Activated CD8-positive, alpha-beta memory T cell treated with anti-CD3 and anti-CD28 coated beads for 1 hour (primary cell): Measurements from ENCODE around the gene ASIC1.
A peak's percentile ranks its signal among the peaks of the same experiment; 100 is the strongest.

Experiments
- DNase-seq, 2 donors: peaks; one replicate each; pipeline ENCODE4 v3.0.0-alpha.2; 2020; ENCODE audit warnings: low read depth in 1 of 2; ENCODE audit errors: extremely low read depth in 1 of 2

ASIC1 gene

DNA sequence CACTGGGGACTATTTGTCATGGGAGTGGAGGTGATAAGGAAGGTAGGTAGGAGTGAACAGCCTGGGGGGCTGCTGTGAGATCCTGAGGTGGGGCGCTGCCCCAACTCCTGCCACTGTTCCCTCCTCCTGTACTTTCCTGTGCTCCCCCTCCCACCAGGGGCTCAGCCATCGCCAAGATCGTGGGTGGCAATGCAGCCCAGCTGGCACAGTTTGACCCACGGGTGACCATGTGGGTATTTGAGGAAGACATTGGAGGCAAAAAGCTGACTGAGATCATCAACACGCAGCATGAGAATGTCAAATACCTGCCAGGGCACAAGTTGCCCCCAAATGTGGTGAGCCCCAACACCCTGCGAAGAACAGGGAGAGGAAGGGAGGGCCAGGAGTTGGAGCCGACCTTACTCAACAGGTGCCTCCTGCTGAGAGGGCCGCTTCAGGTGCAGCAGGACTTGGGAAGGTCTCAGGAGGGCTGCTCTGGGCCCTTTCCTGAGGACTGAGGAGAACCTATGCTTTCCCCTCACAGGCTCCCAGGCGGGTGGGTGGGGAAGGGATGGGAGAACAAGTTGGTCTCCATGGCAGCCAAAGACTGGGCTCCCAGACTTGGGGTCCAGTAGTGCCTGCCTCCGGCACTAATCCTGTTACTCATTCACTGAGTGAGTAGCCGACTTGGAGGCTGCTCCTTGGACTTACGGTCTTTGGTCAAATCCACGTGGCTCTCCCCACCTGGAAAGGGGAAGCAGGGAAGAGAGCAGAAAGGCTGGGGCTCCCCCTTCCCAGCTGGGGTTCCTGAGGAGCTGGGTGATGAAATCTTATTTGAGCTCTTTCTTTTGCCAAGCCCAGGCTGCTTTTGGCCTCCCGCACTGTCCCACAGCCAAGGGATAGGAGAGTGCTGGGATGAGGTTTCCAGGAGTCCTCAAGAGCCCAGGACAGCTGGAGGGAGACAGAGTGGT lies 47.3 kb downstream of the ASIC1 start:
- DNase-seq = no peak

DNA sequence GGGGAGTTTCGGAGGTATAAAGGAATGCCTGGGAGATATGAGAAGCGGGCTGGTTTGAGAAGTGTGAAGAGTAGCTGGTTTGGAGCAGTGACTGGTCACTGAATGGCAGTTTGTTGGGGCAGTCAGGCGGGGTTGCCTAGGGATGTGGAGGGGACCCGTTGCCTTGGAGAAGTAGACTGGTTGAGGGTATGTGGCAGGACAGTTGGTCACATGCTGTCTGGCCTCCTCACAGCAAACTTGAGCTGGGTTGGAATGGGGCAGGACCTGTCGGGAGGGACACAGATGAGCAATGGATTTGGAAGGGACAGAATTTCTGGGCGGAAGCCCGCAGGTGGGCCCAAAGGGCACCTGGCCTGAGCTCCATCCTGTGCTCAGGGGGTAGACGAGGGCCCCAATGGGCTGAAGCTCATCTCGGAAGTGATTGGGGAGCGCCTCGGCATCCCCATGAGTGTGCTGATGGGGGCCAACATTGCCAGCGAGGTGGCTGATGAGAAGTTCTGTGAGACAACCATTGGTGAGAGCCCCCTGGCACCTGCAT lies 48.6 kb downstream of the ASIC1 start:
- DNase-seq = no peak

DNA sequence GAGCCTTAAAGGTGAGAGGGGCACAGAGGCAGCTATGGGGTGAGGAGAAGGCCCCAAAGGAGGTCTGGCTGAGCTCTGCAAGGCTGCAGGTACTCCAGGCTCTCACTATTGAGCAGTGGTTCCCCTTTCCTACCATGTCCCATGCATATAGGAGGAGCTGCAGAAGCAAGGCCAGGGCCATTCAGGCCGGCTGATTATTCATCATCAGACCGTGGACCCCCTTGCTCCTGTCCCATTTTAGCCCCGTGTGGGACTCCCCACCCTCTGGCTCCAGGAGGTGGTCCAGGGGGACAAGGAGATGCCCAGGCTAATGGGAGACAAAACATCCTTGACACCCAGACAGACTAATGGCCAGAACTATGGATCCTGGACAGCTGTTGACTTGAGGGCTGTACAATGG lies 49.5 kb downstream of the ASIC1 start:
- no peak for DNase-seq

DNA sequence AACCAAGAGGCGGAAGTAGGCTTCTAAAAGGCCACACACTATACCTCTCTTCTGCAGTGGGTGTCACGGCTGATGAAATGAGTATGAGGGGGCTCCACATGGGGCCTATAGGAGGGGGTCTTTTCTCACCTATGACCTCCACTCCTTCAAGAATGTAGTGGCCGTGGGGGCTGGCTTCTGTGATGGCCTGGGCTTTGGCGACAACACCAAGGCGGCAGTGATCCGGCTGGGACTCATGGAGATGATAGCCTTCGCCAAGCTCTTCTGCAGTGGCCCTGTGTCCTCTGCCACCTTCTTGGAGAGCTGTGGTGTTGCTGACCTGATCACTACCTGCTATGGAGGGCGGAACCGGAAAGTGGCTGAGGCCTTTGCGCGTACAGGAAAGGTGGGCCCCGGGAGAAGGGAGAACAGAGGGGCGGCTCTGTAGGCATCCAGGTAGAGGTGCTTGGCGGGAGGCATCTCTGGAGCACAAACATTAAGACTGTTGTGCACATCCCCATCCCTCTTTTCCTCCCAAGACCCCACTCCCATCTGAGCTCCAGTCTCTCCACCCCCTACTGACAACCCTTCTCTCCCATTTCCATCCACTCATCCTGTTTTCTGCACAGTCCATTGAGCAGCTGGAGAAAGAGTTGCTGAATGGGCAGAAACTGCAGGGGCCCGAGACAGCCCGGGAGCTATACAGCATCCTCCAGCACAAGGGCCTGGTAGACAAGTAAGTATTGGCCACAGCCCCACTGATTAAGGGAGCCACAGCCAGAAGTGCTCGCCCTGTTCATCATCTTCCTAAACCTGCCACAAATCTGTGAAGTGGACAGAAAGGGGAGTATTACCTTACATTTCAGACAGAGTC lies 50.2 kb downstream of the ASIC1 start:
- no peak for DNase-seq

DNA sequence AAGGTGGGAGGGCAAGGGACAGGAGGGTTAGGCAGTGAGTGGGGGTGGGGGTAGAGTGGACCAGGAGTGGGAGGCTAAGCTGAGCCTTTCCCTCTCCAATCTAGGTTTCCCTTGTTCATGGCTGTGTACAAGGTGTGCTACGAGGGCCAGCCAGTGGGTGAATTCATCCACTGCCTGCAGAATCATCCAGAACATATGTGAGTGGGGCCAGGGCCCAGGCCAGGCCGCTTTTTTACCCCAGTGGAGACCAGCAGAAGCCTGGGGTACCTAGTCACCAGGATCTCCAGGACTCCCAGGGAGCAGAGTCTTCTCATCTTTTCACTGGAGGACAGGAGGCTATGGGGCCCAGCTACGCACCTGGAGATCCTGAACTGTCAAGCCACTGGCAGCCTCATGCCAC lies 51.9 kb downstream of the ASIC1 start:
- no peak for DNase-seq

DNA sequence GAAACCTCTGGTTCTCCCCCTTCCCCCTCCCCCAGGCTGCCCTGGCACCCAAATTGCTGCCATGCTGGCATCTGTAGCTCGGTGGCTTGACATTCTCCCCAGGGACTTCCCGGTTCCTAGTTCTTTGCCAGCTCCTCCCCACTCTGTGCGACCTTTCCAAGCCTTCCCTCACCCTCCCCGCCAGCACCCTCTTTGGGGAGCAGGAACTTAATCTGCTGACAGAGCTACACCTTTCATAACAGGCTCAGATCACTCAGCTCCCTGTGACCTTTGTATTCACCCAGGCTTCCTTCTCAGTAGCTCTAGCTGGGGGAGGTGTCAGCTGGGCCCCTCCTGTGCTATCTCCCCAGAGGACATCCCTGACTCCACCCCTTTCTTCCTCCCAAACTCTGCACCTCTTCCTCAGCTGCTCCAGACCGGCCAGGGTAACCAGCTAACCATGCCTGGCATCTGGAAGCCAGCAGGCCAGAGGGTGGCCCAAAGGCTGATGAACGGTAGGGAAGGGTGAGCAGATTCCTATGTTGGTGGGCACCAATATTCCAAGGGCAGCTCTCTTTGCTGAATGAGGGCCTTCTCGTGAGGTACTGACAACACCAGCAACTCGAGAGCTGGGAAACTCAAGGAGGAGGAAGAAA lies 52.8 kb downstream of the ASIC1 start:
- no peak for DNase-seq

DNA sequence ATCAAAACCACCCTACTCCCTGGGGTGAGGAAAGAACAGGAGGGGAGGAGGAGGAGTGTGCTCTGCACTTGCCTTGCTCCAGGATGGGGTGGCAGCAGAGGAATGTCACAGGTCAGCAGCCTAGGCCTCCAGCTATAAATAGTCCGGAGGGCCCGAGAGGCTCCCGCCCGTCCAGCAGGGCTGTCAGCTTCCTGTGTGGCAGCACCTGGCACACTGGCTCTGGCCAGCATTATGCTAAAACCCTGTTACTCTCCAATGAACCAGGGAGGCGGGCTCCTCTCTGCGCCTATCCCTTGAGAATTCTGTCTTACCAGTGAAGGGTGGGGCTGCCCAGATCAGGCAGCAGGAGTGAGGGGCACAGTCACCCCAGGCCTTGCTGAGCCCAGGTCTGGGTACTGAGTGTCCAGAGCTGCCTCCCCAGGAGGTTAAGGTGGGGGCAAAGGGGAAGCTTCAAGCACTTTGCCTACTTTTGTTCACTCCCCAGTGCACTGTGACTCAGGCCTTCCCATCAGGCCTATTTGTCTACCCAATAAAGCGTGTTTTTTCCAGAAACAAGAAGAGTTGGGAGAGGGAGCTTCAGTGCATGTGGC lies 53.5 kb downstream of the ASIC1 start:
- no peak for DNase-seq

DNA sequence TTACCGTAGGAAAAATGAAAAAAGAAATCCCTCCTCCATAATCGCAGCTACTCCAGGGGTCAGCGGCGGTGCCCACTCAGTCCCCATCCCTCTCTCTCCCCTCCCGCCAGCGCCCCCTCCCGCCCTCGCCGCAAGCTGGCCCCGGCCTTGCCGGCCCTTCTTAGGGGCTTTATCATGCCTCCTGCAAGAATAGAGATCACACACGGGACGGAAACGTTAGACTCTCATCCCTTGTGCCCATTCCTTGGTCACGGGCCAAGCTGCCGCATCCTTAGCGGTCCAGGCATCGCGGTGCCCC lies 53.9 kb downstream of the ASIC1 start:
- no peak for DNase-seq

DNA sequence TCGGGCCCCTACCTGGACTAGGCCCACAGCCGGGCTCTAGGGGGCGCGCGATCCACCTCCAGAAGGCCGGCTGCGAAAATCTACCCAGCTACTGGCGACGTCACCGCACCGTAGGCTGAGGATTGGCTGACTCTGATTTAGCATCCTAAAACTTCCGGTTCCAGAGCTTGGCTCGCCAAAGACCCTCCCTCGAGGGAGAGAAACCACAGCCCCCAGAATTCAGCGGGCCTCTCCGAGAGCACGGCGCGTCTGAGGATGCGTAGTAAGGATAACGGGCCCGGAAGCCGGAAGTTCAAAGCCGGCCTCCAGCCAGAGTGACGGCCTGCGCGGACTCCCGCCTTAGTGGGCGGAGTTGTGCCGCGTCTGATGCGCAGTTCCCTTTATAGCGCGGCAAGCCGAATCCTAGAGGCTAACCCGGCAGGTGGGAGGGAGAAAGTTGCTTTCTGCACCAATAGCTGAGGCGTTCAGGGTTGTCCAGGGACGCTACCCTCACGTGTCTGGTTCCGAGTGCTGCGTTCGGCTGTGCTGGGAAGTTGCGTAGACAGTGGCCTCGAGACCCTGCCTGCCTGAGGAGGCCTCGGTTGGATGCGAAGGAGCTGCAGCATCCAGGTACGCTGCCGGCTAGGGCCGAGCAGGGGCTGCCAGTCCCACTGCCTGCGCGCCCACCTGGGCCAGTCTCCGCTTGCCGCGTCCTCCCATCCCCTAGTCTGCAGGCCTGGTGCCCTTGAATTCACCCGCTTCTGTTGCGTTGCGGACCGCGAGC lies 54.5 kb downstream of the ASIC1 start, which contains the start of gene COX14:
COX14 (plus strand) TSS at position 544 of the 763 bp plus-strand sequence. CDS start 7,808 bp downstream, outside the sequence.
- peak; percentile 98 for DNase-seq

DNA sequence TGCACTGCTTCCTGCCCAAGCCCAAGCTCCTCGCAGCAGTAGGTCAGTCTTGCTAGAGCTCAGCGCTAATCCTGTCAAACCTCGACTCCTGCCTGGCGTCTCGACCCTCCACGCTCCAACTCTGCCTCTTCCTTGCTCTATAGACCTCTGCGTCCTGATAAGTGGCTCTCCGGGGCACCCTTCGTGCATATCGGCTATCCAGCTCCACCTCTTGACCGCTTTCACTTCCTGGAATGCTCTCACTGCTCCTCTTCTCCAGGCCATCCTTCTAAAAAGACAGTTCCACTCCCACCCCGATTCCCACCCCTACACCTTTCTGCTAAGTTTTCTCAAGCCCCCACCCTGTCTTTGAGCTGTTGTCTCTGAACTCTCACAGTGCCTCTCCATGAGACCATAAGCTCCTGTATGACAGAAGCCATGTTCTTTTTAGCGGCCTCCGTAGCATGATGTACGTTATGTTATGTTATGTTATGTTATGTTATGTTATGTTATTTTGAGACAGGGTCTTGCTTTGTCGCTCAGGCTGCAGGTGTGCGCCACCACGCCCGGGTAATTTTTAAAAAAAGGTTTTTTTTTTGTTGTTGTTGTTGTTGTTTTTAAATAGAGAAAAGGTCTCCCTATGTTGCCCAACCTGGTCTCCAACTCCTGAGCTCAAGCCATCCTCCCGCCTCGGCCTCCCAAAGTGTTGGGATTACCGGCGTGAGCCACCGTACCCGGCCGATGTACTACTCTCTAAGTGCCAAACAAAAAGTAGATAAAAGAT lies 55.2 kb downstream of the ASIC1 start:
- no peak for DNase-seq

DNA sequence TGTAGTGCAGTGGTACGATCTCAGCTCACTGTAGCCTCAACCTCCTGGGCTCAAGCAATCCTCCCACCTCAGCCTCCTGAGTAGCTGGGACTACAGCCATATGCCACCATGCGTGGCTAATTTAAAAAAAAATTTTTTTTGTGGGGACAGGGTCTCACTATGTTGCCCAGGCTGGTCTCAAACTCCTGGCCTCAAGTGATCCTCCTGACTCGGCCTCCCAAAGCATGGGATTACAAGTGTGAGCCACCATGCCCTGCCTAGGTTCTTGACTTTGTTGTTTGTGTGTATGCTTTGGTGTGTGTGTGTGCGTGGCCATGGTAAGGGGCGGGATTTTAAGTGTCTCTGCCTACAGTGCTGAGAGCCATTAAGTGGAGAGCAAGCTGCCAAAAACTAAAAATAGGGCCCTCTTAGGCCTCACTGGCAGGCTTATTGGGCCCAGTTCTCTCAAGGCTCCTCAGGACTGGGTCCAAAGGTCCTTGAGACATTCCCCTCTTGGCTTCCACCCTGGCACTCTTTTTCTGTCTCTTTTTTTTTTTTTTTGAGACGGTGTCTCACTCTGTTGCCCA lies 59.7 kb downstream of the ASIC1 start:
- DNase-seq = no peak

DNA sequence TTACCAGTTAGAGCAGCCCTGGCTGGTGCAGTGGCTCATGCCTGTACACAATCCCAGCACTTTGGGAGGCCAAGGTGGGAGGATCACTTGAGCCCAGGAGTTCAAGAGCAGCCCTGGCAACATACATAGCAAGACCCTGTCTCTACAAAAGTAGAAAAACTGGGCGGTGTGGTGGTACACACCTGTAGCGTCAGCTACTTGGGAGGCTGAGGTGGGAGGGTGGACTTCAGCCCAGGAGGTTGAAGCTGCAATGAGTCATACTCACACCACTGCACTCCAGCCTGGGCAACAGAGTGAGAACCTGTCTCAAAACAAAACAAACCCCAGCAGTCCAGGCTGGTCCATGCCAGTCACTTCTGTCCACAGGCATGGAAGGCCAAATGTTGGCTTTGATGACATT lies 62.0 kb downstream of the ASIC1 start:
- DNase-seq = no peak

DNA sequence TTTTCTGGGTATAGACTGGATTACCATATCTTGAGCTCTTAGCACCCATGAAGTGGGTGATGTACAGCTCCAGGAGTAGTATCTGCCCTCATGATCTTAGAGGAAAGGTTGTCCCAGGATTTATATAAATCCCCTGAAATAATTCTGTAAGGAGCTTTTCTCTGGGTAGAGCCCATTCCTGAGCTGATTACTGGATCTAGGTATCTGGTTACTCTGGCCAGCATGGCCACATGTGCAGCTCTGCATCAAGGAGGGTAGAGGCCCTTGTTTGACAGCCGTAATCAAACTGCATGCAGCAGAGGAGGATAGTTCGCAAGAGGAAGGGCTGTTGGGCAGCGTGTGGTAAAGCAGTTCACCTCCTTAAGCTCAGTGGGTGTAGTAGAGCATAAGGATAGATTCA lies 63.1 kb downstream of the ASIC1 start:
- no peak for DNase-seq

DNA sequence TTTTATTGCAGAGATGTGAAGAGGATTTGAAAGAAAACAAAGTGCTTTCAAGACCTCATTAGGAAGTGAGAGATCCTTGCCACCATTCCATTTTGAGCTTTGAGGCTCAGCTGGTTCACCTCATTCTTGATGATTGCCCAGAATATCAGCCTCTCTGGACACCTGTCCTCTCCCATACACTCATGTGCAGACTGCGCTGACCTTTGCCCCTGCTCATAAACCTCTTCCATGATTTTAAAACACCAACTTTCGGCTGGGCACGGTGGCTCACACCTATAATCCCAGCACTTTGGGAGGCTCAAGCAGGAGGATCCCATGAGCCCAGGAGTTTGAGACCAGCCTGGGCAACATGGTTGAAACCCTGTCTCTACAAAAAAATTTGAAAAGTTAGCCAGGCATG lies 63.6 kb downstream of the ASIC1 start:
- no peak for DNase-seq

DNA sequence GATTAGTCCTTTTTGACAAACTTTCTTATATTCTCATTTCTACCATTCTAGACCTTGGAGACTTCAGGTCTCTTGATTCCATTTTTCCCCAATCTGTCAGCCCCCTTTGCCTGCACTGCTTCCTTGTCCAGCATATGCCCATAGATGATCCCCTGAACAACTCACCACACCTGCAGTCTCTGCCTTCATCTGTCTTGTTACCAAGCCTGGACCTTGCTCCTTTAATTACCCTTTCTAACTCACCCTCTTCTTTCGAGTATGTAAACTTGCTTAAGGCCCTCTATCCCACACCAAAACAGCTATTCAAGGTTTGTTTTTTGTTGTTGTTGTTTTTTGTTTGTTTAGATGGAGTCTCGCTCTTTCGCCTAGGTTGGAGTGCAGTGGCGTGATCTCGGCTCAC lies 64.2 kb downstream of the ASIC1 start:
- no peak for DNase-seq

DNA sequence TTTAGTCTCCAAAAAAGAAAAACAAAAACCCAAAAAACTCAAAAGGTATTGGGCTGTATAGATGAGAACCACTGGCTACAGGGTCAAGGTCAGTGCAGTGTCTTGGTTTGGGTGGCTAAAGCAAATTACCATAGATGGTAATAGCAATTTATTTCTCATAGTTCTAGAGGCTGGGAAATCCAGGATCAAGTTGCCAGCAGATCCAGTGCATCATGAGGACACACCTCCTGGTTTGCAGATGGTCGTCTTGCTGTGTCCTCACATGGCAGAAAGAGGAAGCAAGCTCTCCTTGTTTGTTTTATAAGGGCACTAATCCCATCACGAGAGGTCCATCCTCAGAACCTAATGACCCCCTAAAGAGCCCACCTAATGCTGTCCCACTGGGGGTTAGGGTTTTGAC lies 65.8 kb downstream of the ASIC1 start:
- DNase-seq = no peak

DNA sequence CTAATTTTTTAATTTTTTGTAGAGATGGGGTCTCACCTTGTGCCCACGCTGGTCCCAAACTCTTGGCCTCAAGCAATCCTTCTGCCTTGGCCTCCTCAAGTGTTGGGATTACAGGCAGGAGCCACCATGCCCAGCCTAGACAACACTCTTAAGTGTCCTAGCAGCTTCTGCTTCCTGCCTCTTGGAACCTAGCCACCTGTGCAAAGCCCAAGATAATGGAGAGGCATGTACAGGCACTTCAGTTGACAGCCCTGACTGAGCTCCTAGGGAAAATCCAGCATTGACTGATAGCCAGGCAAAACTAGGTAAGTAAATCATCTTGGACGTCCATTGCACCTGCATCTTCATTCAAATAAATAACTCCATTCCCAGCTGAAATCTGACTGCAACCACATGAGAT lies 70.2 kb downstream of the ASIC1 start:
- no peak for DNase-seq

DNA sequence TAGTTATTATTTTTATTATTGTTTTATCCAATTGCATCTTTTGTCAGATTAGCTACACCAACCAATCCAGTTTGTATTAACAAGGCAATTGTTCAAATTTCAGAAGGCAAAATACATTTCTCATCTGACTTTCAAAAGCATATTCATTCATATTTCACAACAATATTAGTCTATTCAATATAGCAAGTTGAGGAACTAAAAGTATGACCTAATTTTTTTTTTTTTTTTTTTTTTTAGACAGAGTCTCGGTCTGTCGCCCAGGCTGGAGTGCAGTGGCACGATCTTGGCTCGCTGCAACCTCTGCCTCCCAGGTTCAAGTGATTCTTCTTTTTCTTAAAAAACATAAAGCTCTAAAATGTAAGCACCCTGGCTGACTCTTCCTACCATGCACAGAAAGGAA lies 71.9 kb downstream of the ASIC1 start:
- no peak for DNase-seq

DNA sequence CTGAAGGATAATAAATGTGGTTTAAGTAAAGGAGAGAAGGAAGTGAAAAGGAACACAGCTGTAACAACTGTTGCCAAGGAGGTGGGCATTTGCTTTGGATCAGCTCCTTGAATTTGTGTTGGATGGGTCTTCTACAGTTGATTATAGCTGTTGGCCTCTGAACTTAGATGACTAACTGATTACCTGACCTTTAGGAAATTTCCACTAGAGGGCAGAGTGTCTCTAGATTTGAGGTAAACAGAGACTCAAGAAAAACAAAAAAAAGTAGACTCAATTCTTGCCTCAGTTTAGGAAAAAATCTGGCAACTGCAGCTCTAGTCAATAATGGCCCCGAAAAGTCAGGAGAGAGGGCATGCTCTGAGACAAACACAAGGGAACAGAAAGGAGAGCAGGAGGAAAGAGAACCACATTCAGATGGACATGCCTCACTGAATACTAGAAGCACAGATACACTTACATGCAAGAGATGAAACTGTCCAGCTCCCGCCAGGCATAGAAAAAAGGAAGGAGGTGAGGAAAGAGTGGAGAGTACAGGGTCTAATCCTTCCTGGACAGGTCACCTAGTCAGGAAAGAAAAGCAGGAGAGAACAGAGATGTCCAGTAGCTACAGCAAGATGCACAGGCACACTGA lies 75.2 kb downstream of the ASIC1 start:
- no peak for DNase-seq
